GM21390 (cell line): Measurements from ENCODE around the gene CXCL3.

Experiments
- ATAC-seq: cut with Tn5 transposase; IDR thresholded peaks from one replicate; pipeline ENCODE4 v1.9.1; 2021; ENCODE audit not compliant: unreplicated experiment

CXCL3 gene

GRCh38 chr4:74056114-74056857 lies 17.8 kb upstream of the CXCL3 start:
- no peak for ATAC-seq

DNA sequence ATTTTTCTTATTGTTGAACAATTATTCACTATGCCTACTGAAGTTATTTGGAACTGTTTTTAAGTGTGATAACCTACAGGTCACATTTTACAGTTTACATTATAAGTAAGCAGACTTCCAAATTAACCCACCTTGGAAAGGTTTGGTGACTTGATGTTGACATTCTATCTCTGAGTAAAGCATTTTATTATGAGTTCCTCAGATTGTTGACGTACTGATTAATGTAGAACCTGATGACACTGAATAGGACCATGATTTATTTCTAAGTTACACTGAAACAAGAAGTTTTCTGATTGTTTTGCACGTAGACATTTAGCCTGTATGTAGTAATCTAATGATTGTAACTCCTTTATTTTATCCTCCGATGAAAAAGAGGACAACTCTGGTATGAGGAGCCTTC lies 17.0 kb upstream of the CXCL3 start:
- no peak for ATAC-seq

GRCh38 chr4:74055096-74055495 lies 16.6 kb upstream of the CXCL3 start:
- no peak for ATAC-seq

DNA sequence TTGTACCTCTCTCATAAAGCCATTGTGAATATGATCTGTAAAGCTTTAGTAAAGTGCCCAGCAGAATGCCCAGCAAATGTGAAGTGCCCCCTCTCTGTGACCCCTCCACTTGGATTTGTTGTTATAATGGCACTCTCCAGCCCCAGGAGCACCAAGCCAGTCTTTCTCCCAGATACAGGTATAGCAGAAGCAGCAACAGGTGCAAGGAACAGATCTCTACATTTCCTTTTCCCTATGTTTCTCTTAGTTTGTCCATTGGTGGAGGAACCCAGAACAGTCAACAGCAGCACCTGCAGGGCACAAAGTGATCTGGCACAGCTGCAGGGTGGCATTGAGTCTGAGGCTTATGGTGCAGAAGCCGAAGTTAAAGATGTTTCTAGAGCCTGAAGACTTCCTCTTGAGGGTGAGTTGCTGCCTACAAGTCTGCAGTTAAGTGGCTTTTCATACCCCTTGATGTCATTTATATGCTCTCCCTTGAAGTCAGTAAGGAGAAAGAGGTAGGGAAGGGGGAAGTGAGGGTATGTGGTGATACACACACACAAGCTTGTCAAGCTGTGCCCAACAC lies 16.1 kb upstream of the CXCL3 start:
- ATAC-seq = no peak

DNA sequence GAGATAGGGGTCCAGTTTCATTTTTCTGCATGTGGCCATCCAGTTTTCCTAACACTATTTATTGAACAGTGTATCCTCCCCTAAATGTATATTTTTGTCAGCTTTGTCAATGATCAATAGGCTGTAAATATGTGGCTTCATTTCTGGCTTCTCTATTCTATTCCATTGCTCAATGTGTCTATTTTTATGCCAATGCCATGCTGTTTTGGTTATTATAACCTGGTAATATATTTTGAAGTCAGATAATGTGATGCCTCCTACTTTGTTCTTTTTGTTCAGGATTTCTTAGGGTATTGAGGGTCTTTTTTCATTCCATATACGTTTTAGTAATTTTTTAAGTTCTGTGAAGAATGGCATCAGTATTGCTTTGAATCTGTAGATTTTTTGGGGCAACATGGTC lies 8.7 kb upstream of the CXCL3 start:
- ATAC-seq = no peak

- ATAC-seq = no peak
These were observed 7.3 kb upstream of the CXCL3 start for GRCh38 chr4:74045772-74046171.

DNA sequence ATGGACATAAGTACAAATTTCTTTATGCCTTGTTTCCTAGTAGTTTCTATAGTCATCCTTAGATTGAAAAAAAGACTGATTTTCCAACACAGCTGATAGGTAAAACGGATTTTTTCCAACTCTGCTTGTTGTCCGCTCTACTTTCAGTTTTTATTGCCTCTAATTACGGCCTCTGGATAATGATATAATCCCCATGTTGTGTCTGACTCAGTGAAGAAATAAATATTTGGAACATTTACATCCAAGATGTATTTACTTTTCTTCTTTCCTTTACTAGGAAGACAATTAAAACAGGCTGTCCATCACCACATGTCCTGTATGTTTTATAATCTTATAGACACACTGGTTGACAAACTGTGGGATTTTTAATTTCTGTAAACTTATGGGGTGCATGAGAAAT lies 6.8 kb upstream of the CXCL3 start:
- no peak for ATAC-seq

DNA sequence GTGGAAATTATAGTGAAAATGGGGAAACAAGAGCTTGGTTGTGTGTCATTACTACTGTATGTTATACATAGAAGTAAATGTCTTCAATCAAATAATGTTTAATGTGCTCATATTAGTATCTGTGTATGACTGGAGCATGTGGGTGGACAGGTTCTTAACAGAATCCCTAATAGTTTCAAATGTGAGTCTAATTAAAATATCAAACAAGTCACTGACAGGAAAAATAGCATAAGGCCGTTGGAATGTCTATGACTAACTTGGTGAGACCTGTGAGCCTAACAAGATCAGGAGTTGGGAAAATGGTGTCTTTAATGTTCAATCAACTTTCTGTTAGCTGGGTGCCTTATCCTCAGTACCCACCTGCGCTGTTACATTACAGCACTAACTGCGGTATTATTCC lies 6.2 kb upstream of the CXCL3 start:
- no peak for ATAC-seq

GRCh38 chr4:74042681-74043080 lies 4.2 kb upstream of the CXCL3 start:
- no peak for ATAC-seq

DNA sequence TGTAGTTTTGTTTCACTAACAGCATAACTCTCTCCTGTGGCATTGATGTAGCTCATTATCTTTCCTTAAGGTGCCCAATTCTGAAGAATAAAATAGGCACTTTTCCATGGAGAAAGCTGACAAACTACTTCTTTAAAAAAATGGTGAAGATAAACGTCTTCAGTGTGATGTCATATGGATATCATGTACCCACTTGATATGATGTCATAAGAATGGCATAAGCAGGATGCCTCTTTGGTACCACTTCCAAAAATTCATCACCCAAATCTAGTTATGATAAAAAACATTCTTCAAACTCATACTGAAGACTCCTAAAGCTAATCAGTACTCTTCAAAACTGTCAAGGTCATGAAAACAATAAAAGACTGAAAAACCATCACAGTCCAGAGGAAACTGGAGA lies 2.9 kb upstream of the CXCL3 start:
- no peak for ATAC-seq

DNA sequence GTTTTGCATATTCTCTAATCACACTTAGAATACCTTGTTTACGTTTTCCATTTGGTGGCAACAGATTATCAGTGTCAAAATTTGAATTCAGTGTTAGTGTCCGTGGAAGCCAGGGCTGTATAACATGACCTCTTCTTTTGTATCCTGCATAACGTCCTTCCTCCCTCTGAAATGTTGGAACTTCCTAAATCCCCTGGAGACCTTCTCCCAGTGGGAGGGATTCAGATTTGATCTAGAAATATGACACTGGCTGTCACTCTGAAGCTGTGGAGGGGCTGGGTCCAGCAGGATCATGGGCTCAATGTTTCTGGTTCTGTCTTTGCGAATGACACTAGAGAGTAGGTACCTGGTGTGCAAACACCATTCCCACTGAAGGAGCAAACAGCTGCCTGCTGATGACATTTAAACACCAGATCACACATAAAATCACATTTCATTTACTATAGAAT lies 850 bp upstream of the CXCL3 start:
- ATAC-seq = no peak

- ATAC-seq = no peak
These were observed 434 bp downstream of the CXCL3 start for GRCh38 chr4:74038086-74038424.

GRCh38 chr4:74037076-74037955 lies 1.2 kb downstream of the CXCL3 start:
- no peak for ATAC-seq

DNA sequence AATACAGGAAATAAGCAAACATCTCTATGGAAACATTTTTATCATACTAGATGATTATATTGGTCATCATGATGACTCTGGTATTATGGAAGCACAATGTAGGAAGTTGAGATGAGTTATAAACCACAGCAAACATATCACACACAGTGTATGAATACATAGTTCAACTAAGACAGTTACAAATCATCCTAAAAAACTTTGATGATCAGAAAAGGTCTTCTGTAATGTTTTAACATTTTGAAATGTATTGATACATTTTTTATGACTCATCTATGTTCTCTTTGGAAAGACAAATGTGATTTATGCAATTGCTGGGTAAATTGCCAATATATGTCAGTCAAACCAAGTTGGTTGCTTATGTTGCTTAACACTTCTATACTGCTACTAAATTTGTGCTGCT lies 4.8 kb downstream of the CXCL3 start:
- ATAC-seq = no peak

DNA sequence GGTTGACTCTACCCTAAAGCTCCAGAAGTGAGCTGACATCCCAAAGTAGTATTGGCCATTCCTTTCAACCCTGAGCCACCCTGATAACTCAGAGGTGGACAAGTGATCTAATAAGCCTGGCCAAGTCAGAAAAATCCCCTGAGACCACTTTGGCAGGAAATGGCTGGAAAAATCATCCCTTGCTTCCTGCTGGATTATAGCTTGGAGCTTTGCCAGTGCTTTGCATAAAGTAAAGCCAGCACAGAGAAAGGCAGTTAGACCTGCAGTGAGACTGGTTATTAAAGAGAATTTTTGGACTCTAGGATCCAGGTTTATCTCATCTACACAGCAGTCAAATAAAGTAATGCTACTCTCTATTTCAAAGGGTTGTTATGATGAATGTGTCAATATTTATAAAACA lies 6.4 kb downstream of the CXCL3 start:
- no peak for ATAC-seq

DNA sequence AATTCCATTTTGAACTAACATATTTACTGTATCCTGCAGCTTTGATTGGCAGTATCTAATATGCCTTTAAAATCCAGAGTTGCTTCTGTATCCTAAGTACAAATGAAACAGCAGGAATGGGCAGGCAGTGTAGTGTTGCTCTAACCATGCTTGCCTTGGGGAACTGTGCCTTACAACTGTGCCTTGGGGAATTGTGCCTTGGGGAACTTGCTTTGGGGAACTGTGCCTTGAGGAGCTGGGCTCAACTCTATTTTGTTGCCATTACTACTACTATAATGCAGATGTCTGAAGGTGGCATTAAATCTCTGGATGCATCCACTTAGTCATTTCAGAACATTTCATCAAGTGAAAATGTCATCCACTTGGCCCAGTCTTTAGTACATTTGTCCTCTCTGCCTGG lies 6.9 kb downstream of the CXCL3 start:
- no peak for ATAC-seq

DNA sequence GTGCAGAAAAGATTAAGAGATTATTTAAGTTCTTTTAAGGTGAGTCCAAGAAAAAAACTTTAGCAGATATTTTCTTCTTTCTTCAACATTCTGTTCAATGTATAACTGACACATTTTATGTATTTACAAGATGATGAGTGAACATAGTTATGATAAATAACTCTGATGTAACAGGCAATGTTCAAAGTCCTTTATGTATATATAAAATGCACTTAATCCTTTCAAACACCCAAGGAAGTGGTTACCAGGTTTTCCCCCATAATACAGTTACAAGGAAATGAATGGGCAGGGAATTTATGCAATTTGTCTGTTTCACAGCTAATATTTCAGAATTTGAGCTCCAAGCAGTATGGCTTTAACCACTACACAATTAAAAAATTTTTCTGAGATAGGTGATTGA lies 8.2 kb downstream of the CXCL3 start:
- ATAC-seq = no peak

- ATAC-seq = no peak
These were observed 10.0 kb downstream of the CXCL3 start for GRCh38 chr4:74028504-74028903.

DNA sequence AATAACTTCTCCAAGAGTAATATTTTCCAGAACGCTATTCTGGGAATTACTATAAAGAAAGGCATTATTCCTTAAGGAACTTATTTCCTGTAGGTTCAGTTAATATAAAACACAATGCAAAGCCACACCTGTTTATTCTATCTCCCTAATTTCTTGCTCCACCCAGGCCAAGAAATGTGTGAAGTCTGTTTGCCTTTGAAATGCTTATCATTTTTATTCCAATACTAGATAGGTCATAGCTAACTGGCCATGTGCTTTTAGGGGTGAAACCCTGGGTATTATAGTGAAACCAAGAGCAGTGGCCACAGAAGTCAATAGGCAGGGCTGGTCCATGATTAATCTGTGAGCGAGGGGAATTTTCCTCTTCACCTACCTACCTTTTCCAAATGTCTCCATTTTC lies 14.8 kb downstream of the CXCL3 start:
- no peak for ATAC-seq

GRCh38 chr4:74021601-74022000 lies 16.9 kb downstream of the CXCL3 start:
- ATAC-seq = no peak

DNA sequence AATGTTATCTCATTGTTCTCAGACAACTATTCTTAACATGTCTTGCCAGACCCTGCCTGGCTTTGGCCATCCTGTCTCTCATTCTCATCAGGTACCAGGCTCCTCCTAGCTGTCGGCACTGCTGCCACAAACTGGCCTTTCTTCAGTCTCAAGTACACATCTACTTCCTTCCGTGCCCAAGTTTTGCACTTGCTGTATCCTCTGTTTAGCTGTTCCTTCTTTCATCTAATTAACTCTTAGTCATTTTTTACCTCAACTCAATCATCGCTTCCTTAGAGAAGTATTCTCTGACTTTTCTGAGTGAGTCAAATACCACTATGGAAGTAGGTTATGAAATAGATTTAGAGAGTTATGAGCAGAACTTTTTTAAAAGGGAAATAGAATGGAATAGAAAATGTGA lies 19.7 kb downstream of the CXCL3 start:
- ATAC-seq = no peak

DNA sequence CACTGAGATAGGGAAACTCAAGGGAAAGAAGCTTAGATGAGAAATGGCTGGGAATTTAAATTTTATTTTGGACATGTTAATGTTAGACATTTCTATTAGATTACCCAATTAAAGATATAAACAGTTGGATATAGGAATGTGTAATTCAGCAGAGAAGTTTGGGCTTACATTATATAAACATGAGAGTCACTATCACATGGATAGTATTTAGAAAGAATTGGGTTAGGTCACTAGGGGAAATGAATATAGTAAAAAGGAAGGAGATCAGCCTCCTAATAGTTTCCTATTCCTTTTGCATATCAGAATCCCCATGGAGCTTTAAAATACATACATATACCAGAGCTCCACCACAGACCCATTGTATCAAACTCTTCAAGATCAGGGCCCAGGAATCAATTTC lies 20.4 kb downstream of the CXCL3 start:
- ATAC-seq = no peak
